Left ventricle myocardium inferior (tissue), 1 donor: ENCODE measurements around the gene BANP. TPM values are rescaled to one million over a fixed set of nuclear protein-coding genes. Genes with fewer than 3 reads are reported as not detected.
"Not testable (repeated sequence)": the region's sequence is repeated elsewhere in the genome, so short reads cannot be mapped to it uniquely, and the experiment has no call there.

Source experiments
- DNase-seq: peaks from one replicate; pipeline ENCODE4 v3.0.0-alpha.2; 2020
- H3K27ac ChIP-seq: fragments of 200-600 bp; replicated peaks from 2 replicates; pipeline ENCODE4 v1.8.0; 2021
- H3K27me3 ChIP-seq: fragments of 200-600 bp; 2 replicates; pipeline ENCODE4 v1.8.0; 2021; ENCODE audit warnings: low read depth
- H3K36me3 ChIP-seq: fragments of 200-600 bp; 2 replicates; pipeline ENCODE4 v1.8.0; 2021
- H3K4me1 ChIP-seq: fragments of 200-600 bp; 2 replicates; pipeline ENCODE4 v1.8.0; 2021
- H3K4me3 ChIP-seq: fragments of 200-600 bp; 2 replicates; pipeline ENCODE4 v1.8.0; 2021; ENCODE audit warnings: mild to moderate bottlenecking, moderate library complexity
- H3K9me3 ChIP-seq: fragments of 200-600 bp; replicated peaks from 2 replicates; pipeline ENCODE4 v1.8.0; 2021
- intact Hi-C: fragments of 100-400 bp; cut with micrococcal nuclease; formaldehyde crosslinking; loops from one replicate; pipeline ENCODE4 v1.11.0; 2022
- long read RNA-seq: library from polyadenylated mRNA; unstranded; transcript quantifications from one replicate; pipeline ENCODE4 v2.0.0, GENCODE V29; 2021
- total RNA-seq: library from RNA; stranded (reverse); fragmentation: NEBNext Ultra II Directional; extraction: Animal tissue kit (Norgen Biotek cat#: 25700); gene quantifications from one replicate; pipeline ENCODE4 v1.2.1, GENCODE V29; 2021
- TF ChIP-seq, protein P1 (sequence below): fragments of 200-600 bp; IDR thresholded peaks from 2 replicates; pipeline ENCODE4 v1.8.0; 2021; ENCODE audit warnings: antibody characterized with exemption, mild to moderate bottlenecking, borderline replicate concordance
- donor health status: DM: no; HTN: yes; CAD: no; lungs with severe emphysema.

The BANP gene, protein sequence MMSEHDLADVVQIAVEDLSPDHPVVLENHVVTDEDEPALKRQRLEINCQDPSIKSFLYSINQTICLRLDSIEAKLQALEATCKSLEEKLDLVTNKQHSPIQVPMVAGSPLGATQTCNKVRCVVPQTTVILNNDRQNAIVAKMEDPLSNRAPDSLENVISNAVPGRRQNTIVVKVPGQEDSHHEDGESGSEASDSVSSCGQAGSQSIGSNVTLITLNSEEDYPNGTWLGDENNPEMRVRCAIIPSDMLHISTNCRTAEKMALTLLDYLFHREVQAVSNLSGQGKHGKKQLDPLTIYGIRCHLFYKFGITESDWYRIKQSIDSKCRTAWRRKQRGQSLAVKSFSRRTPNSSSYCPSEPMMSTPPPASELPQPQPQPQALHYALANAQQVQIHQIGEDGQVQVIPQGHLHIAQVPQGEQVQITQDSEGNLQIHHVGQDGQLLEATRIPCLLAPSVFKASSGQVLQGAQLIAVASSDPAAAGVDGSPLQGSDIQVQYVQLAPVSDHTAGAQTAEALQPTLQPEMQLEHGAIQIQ
- total RNA-seq: 12.6 TPM
- long read RNA-seq, partial matches to known transcripts: 2 of 31 reads
- long read RNA-seq, other reads (novel, unspliced or antisense): 25 of 31 reads

DNA sequence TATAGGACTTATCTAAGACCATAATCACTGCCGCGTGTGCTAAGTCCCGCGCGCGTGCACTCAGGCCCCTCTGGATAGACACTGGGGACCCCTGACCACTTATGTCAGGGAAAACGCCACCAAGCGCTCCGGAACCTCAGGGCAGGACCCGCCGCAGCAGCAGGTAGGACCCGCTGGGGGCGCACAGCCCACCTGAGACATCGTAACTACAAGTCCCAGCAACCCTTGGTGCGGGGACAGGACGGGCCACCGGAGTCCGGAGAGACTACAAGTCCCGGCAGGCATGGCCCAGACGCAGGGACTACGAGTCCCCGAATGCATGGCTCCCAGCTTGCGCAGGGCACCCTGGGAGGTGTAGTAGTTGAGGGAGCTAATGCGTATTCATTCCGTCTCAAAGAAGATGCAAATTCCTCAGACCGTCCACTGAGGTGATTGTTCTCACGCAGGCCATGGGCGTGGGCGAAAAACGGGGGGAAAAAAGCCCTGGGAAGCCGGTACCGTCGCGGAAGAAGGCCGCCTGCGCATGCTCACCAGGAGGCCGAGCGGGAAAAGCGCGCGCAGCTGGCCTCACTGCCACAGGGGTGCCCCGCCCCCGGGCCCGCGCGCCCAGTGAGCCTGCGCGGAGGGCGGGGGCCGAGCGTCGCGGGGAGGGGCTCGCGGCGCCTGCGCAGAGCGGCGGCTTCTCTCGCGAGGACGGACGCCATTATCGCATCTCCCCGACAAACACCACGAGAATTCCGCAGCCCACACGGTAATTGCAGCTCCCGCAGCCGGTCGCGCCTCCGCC, at the start of gene BANP:
Gene BANP, plus strand, starts transcription at position 670 of the 787 bp plus-strand sequence. CDS start 23,682 bp downstream, outside the sequence.
- Histone ChIP-seq H3K4me3 (peak within 1 kb of the TSS; percentile 83), H3K36me3 (peaks cover 3% of the 10 kb centered on the region), H3K9me3 (no peaks in the 10 kb centered on the region), H3K27me3 (no peaks in the 10 kb centered on the region), H3K4me1 (peaks cover 43% of the 10 kb centered on the region), H3K27ac (peak within 1 kb of the TSS; percentile 97)
- intact Hi-C loops: no loop called here
- peak; percentile 97 for DNase-seq
- TF ChIP-seq, protein P1, sequence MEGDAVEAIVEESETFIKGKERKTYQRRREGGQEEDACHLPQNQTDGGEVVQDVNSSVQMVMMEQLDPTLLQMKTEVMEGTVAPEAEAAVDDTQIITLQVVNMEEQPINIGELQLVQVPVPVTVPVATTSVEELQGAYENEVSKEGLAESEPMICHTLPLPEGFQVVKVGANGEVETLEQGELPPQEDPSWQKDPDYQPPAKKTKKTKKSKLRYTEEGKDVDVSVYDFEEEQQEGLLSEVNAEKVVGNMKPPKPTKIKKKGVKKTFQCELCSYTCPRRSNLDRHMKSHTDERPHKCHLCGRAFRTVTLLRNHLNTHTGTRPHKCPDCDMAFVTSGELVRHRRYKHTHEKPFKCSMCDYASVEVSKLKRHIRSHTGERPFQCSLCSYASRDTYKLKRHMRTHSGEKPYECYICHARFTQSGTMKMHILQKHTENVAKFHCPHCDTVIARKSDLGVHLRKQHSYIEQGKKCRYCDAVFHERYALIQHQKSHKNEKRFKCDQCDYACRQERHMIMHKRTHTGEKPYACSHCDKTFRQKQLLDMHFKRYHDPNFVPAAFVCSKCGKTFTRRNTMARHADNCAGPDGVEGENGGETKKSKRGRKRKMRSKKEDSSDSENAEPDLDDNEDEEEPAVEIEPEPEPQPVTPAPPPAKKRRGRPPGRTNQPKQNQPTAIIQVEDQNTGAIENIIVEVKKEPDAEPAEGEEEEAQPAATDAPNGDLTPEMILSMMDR: peak; percentile 72

DNA sequence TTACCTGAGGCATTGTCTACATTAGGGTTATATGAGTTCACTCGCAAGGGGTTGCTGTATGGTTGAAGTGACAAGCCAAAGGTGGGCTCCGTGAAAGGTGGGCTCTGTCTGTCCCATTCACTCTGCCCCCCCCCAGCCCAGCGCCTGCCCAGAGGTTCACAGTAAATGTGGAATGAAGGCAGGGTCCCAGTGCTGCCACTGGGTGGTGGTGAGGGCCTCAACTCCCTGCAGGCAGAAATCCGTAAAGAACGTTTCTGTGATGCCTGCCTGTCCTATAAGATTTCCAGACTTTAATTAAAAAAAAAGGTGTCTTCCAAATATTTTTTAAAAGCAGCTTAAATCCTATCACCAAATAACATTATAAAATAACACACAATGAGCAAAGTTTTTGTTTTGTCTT, 46.3 kb upstream of the BANP start:
- H3K36me3 ChIP-seq, H3K27ac ChIP-seq, DNase-seq, intact Hi-C loops, H3K4me1 ChIP-seq, H3K9me3 ChIP-seq, H3K4me3 ChIP-seq: not testable (repeated sequence)
- H3K27me3 ChIP-seq: peaks cover 48% of the 10 kb centered on the region

DNA sequence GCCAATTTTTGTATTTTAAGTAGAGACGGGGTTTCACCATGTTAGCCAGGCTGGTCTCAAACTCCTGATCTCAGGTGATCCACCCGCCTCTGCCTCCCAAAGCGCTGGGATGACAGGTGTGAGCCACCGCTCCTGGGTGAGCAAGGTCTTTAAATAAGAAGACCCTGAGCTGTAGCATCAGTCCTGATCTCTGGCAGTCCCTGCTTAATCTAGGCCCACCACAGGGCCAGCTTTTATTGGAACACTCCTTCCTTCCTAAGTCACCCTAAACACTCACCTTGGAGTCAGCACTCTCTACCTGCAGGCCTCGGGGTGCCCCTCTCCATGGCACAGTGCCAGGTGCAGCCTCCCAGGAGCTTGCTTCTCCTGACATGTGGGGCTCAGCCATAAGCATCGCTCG, 45.7 kb upstream of the BANP start:
- intact Hi-C loops, H3K27ac ChIP-seq, DNase-seq, H3K4me3 ChIP-seq, H3K9me3 ChIP-seq, H3K4me1 ChIP-seq, H3K36me3 ChIP-seq: not testable (repeated sequence)
- peaks cover 43% of the 10 kb centered on the region for H3K27me3 ChIP-seq

DNA sequence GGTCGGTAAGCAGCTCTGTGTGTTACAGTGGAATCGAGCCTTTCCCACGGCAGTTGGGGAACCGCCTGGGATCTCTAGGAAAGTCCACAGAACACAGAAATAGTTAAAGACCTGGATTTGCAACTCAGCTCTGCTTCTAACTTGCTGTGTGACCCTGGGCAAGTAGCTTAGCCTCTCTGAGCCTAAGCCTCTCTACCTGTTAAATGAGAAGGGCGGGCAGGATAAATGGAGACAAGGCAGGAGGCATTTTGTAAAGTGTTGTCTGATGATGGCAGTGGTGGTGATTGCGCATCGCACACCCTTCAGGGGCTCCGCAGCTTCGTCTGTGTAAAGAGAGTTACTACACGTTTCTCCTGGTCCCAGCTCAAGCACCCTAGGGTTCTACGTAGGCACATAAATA, 43.1 kb upstream of the BANP start:
- H3K4me3 ChIP-seq, H3K36me3 ChIP-seq, intact Hi-C loops, H3K27ac ChIP-seq, DNase-seq, H3K9me3 ChIP-seq: not testable (repeated sequence)
- H3K27me3 ChIP-seq: peaks cover 33% of the 10 kb centered on the region
- peaks cover 14% of the 10 kb centered on the region for H3K4me1 ChIP-seq

DNA sequence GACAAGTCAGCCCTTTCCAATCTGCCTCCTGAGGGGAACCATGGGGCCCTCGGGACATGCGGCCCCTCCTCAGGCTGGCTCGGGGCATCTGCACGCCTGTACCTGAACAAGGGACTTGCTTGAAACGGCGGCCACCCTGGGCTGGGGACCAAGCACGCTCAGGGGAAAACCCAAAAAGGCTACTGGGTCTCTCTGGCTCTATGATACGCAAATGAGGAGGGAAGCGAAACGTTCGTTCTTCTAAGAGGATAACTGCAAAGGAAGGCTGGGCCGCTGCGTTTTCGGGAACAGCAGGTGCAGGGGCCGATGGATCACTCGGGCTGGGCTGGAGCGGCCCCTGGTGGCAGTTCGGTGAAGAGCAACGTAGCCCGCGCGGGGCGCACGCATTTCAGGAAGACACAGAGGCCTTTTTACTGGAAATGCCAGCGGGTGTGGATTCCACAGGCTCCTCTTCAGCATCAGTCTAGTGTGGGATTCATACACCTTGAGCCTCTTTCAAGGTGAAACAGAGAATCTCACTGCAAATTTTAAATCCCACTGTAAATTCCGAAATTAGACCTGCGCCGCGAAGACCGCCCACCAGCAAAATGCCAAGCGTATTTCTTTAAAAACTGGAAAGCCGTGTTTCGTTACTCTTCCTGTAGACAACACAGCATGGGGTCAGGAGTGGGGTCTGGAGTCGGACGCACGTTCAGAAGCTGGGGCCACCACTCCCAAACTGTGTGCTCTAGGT, 41.9 kb upstream of the BANP start:
- TF ChIP-seq, protein P1: peak; percentile 90
- H3K27ac ChIP-seq, H3K36me3 ChIP-seq, H3K4me3 ChIP-seq, intact Hi-C loops, H3K9me3 ChIP-seq: not testable (repeated sequence)
- peaks cover 14% of the 10 kb centered on the region for H3K4me1 ChIP-seq
- DNase-seq: peak; percentile 72
- H3K27me3 ChIP-seq: peaks cover 33% of the 10 kb centered on the region

DNA sequence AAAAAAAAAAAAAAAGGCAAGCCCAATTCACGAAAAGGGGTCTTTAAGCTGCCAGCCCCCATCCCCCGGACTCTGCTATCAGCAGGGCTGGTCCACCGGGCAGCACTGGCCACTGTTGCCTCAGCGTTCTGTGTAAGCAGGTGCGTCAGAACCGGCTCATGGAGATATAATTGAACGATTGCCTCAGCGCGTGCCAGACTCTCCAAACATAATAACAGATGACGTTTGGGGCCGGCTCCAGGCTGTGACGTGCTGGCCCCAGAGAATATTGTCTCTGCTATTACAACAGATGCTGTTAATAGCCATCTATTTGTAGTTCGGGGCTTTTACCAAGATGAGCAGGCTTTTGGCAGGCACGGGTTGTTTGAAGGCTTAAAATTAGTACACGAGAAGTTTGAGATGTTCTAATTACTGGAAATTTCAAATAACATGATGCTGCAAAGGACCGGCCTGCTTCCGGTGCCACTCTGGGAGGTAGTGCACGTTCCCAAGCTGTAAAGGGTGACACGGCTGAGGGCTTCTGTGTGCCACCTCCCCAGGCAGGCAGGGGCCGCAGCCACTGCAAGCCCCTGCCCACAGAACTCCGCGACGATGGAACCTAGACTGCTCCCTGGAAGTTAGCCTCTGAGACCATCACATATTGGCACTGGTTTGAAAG, 40.0 kb upstream of the BANP start:
- H3K9me3 ChIP-seq, H3K4me3 ChIP-seq, H3K36me3 ChIP-seq, intact Hi-C loops: not testable (repeated sequence)
- peaks cover 14% of the 10 kb centered on the region for H3K4me1 ChIP-seq
- peak overlapping the region; percentile 82 for H3K27ac ChIP-seq
- H3K27me3 ChIP-seq: peaks cover 34% of the 10 kb centered on the region
- peak; percentile 84 for DNase-seq

DNA sequence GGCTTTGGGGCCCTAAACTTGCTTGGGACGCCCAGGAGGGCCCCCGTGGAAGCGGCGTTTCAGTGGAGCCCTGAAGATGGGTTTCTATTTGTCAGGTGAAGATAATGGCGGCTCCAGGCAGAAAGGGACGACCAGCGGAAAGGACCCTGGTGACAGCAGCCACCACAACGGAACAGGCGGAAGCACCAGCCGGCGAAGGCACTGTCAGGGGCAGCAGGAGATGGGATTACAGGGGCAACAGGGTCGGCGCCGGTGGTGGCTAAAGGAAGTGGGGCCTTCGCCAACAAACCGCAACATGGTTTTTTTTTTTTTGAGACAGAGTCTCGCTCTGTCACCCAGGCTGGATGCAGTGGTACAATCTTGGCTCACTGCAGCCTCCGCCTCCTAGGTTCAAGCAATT, 38.5 kb upstream of the BANP start:
- H3K9me3 ChIP-seq, intact Hi-C loops, DNase-seq, H3K27ac ChIP-seq, H3K4me3 ChIP-seq, H3K36me3 ChIP-seq: not testable (repeated sequence)
- Histone ChIP-seq H3K4me1 (peaks cover 14% of the 10 kb centered on the region), H3K27me3 (peaks cover 25% of the 10 kb centered on the region)

DNA sequence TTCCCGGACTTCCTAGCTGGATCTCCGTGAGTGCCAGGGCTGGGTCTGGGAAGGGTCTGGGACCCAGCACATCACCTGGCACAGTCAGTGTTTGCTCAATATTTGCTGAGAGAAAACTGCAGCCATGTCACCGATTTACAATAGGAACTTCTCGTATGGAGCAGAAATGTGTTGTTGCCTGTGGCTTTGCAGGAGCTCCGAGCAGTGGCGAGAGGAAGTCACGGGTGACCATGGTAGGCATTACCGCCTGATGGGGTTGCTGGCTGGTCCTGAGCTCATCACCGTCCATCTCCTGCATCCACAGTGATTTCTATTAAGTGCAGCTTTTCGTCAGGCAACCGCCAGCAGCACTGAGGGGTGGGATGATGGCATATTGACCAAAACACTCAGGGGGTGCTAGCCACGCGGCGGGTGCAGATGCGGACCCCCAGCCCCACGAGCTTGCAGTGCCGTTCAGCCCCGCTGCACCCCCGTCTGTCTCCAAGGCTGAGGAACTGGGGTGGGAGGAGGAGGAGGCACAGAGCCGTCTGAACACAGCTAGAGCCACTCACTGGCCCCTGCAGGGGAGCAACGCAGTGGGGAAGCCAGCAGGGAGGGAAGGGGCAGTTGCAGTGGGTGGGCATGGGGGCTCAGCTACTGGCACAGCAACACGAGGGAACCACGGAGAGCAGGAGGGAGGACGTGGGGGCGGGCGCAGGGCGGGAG, 37.1 kb upstream of the BANP start:
- H3K4me1 ChIP-seq: peaks cover 17% of the 10 kb centered on the region
- H3K36me3 ChIP-seq, DNase-seq, H3K9me3 ChIP-seq, intact Hi-C loops, H3K4me3 ChIP-seq, H3K27ac ChIP-seq: not testable (repeated sequence)
- peaks cover 10% of the 10 kb centered on the region for H3K27me3 ChIP-seq
